Measurements from ENCODE around the gene TNRC6B. TPM values are rescaled to one million over a fixed set of nuclear protein-coding genes. Genes with fewer than 3 reads are reported as not detected.

Gene TNRC6B
- polyA plus RNA-seq, 1 donor from 2014 or later = 7.6 TPM

GRCh38 chr22:40249286-40249685, 71.6 kb downstream of the TNRC6B start:
- H3K4me3 ChIP-seq (ENCODE audit: low read length) = no peak overlapping the region
- no peaks in the 10 kb centered on the region for H3K27me3 ChIP-seq (ENCODE audit: insufficient read depth, low read depth, low read length)
- H3K9ac ChIP-seq (ENCODE audit: low read length) = no peak overlapping the region
- H3K9me2 ChIP-seq (ENCODE audit: insufficient read depth, low read length) = no peaks in the 10 kb centered on the region
- peak overlapping the region; percentile 19 for H3K4me2 ChIP-seq (ENCODE audit: low read length)
- no peak overlapping the region for H2AFZ ChIP-seq (ENCODE audit: low read depth, low read length)
- peaks cover 10% of the 10 kb centered on the region for H4K20me1 ChIP-seq (ENCODE audit: insufficient read depth)
- TF ChIP-seq EZH2 (IDR thresholded peaks at IDR 0.05; ENCODE audit: borderline replicate concordance, insufficient read depth, low read length, poor library complexity, severe bottlenecking) (no peak), CTCF (IDR thresholded peaks at IDR 0.05; ENCODE audit: poor library complexity, severe bottlenecking) (no peak), TAF1 (IDR thresholded peaks at IDR 0.05; ENCODE audit: low read depth) (no peak), SMC3 (conservative IDR thresholded peaks at IDR 0.05; ENCODE audit: poor library complexity) (no peak), POLR2AphosphoS5 (IDR thresholded peaks at IDR 0.05) (no peak), MXI1 (conservative IDR thresholded peaks at IDR 0.05; ENCODE audit: poor library complexity, severe bottlenecking) (no peak), REST (IDR thresholded peaks at IDR 0.05; ENCODE audit: borderline replicate concordance) (no peak), RAD21 (conservative IDR thresholded peaks at IDR 0.05) (no peak), EP300 (conservative IDR thresholded peaks at IDR 0.05; ENCODE audit: poor library complexity, severe bottlenecking) (no peak)
- peaks cover 73% of the 10 kb centered on the region for H3K79me2 ChIP-seq (replicated peaks; ENCODE audit: insufficient read depth, low read length)
- H3K27ac ChIP-seq (ENCODE audit: low read length) = no peak overlapping the region
- H3F3A ChIP-seq (ENCODE audit: insufficient read depth, low read length, poor library complexity, severe bottlenecking) = no peaks in the 10 kb centered on the region
- no peaks in the 10 kb centered on the region for H3K9me3 ChIP-seq (ENCODE audit: low read length)
- no peaks in the 10 kb centered on the region for H3K36me3 ChIP-seq (ENCODE audit: insufficient read depth, low read length)

GRCh38 chr22:40250608-40251007, 72.9 kb downstream of the TNRC6B start:
- H3K4me2 ChIP-seq (ENCODE audit: low read length) = no peak overlapping the region
- no peaks in the 10 kb centered on the region for H3K9me3 ChIP-seq (ENCODE audit: low read length)
- peaks cover 10% of the 10 kb centered on the region for H4K20me1 ChIP-seq (ENCODE audit: insufficient read depth)
- TF ChIP-seq TAF1 (IDR thresholded peaks at IDR 0.05; ENCODE audit: low read depth) (no peak), RAD21 (conservative IDR thresholded peaks at IDR 0.05) (no peak), SMC3 (conservative IDR thresholded peaks at IDR 0.05; ENCODE audit: poor library complexity) (no peak), MXI1 (conservative IDR thresholded peaks at IDR 0.05; ENCODE audit: poor library complexity, severe bottlenecking) (no peak), EP300 (conservative IDR thresholded peaks at IDR 0.05; ENCODE audit: poor library complexity, severe bottlenecking) (no peak), REST (IDR thresholded peaks at IDR 0.05; ENCODE audit: borderline replicate concordance) (no peak)
- peaks cover 69% of the 10 kb centered on the region for H3K79me2 ChIP-seq (replicated peaks; ENCODE audit: insufficient read depth, low read length)
- H3K9ac ChIP-seq (ENCODE audit: low read length) = no peak overlapping the region
- H3K27me3 ChIP-seq (ENCODE audit: insufficient read depth, low read depth, low read length) = no peaks in the 10 kb centered on the region
- H3F3A ChIP-seq (ENCODE audit: insufficient read depth, low read length, poor library complexity, severe bottlenecking) = no peaks in the 10 kb centered on the region
- no peaks in the 10 kb centered on the region for H3K9me2 ChIP-seq (ENCODE audit: insufficient read depth, low read length)
- H3K27ac ChIP-seq (ENCODE audit: low read length) = no peak overlapping the region
- H2AFZ ChIP-seq (ENCODE audit: low read depth, low read length) = no peak overlapping the region
- H3K4me3 ChIP-seq (ENCODE audit: low read length) = no peak overlapping the region
- no peaks in the 10 kb centered on the region for H3K36me3 ChIP-seq (ENCODE audit: insufficient read depth, low read length)

Measured in neural cell (in vitro differentiated cells).